Measurements from ENCODE around the gene ATP8A1.
A peak's percentile ranks its signal among the peaks of the same experiment; 100 is the strongest.

GRCh38 chr4:42568610-42569207 is 88.2 kb downstream of the ATP8A1 start:
- peak; percentile 62 for TF ChIP-seq CTCF (IDR thresholded peaks at IDR 0.05)
- no peak for TF ChIP-seq SIN3A (IDR thresholded peaks at IDR 0.05; ENCODE audit: borderline replicate concordance, insufficient read depth, low read depth, low read length)
- no peak for TF ChIP-seq POLR2AphosphoS5 (IDR thresholded peaks at IDR 0.05; ENCODE audit: low read depth, low read length)
